GM12878 (cell line): ENCODE data around the gene ADCY2.

Experiments used
- BCL11A ChIP-seq: IDR thresholded peaks from 2 replicates; pipeline ENCODE4 v1.6.1; 2011; ENCODE audit warnings: low read depth, low read length
- BHLHE40 ChIP-seq, 2 experiments: fragments of 450-650 bp in 1 of 2; IDR thresholded peaks; 2 replicates each; pipeline ENCODE4 v1.6.1; 2011 to 2017; ENCODE audit warnings: low read depth in 2 of 2, borderline replicate concordance in 1 of 2, improper control_type of control experiment in 1 of 2, low read length in 1 of 2, mild to moderate bottlenecking in 1 of 2
- POLR2A ChIP-seq: IDR thresholded peaks from 2 replicates; pipeline ENCODE4 v1.6.1; 2011; ENCODE audit warnings: low read depth, mild to moderate bottlenecking, low read length
- POLR2AphosphoS5 ChIP-seq: IDR thresholded peaks from 2 replicates; pipeline ENCODE4 v1.6.1; 2011; ENCODE audit warnings: mild to moderate bottlenecking, low read length, inconsistent platforms
- RFX5 ChIP-seq: IDR thresholded peaks from 2 replicates; pipeline ENCODE4 v1.6.1; 2011; ENCODE audit warnings: low read depth, low read length, improper control_type of control experiment
- RUNX3 ChIP-seq: IDR thresholded peaks from 2 replicates; pipeline ENCODE4 v1.6.1; 2012; ENCODE audit warnings: low read length, inconsistent platforms
- SUZ12 ChIP-seq: fragments of 200-600 bp; sonication (generic); IDR thresholded peaks from one replicate; pipeline ENCODE4 v1.6.1; 2018; ENCODE audit warnings: antibody characterized with exemption, mild to moderate bottlenecking; ENCODE audit not compliant: unreplicated experiment
- YY1 ChIP-seq: IDR thresholded peaks from 2 replicates; pipeline ENCODE4 v1.6.1; 2011; ENCODE audit warnings: low read depth, mild to moderate bottlenecking, low read length
- ZNF217 ChIP-seq: fragments of 450-650 bp; IDR thresholded peaks from 2 replicates; pipeline ENCODE4 v1.6.1; 2017; ENCODE audit warnings: antibody characterized with exemption, mild to moderate bottlenecking
- ZNF274 ChIP-seq: IDR thresholded peaks from one replicate; pipeline ENCODE4 v1.8.0; 2011; ENCODE audit not compliant: insufficient read length, insufficient read depth
- TF ChIP-seq, protein P1 (sequence below), 3 experiments: IDR thresholded peaks in 2 of 3; conservative IDR thresholded peaks in 1 of 3; 2 replicates each; pipeline ENCODE4 v1.5.1; 2011; ENCODE audit warnings: low read depth in 3 of 3, low read length in 3 of 3, mild to moderate bottlenecking in 3 of 3, control low read depth in 2 of 3, moderate library complexity in 2 of 3, inconsistent platforms in 1 of 3, mixed read lengths in 1 of 3; ENCODE audit not compliant: control insufficient read depth in 2 of 3, insufficient read depth in 1 of 3; ENCODE audit errors: extremely low read depth in 1 of 3

DNA sequence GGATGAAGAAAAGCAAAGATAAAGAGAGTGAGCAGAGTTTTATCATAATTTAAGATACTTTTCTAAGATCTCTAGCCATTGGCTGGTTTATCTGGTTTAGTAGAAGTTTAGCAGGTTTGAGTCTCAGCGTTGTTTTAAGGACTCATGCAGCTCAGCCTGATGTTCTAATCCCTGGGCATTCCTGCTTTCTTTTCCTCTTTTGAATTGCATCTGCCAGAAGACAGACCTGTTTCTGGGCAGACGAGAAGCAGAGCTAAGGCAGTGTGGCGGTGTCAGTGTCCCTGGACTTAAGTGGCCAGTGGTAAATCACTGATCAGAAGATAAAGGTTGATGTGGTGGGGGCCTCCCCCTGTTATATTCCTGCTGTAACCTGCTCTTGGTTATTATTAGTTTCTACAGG lies 138.6 kb downstream of the ADCY2 start:
- no peak for TF ChIP-seq BCL11A
- no peak for TF ChIP-seq RFX5
- TF ChIP-seq SUZ12, result no peak
- TF ChIP-seq, protein P1, sequence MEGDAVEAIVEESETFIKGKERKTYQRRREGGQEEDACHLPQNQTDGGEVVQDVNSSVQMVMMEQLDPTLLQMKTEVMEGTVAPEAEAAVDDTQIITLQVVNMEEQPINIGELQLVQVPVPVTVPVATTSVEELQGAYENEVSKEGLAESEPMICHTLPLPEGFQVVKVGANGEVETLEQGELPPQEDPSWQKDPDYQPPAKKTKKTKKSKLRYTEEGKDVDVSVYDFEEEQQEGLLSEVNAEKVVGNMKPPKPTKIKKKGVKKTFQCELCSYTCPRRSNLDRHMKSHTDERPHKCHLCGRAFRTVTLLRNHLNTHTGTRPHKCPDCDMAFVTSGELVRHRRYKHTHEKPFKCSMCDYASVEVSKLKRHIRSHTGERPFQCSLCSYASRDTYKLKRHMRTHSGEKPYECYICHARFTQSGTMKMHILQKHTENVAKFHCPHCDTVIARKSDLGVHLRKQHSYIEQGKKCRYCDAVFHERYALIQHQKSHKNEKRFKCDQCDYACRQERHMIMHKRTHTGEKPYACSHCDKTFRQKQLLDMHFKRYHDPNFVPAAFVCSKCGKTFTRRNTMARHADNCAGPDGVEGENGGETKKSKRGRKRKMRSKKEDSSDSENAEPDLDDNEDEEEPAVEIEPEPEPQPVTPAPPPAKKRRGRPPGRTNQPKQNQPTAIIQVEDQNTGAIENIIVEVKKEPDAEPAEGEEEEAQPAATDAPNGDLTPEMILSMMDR (IDR thresholded peaks at IDR 0.05 in 2 of 3, conservative IDR thresholded peaks at IDR 0.05 in 1 of 3; ENCODE audit: control insufficient read depth in 2 of 3, extremely low read depth in 1 of 3, insufficient read depth in 1 of 3, low read depth in 3 of 3, low read length in 3 of 3), result no peak
- no peak for TF ChIP-seq POLR2AphosphoS5
- no peak for TF ChIP-seq YY1
- TF ChIP-seq ZNF217, result no peak
- no peak for TF ChIP-seq ZNF274
- no peak for TF ChIP-seq RUNX3
- TF ChIP-seq POLR2A, result no peak
- no peak for TF ChIP-seq BHLHE40 (IDR thresholded peaks at IDR 0.05; ENCODE audit: borderline replicate concordance in 1 of 2, low read depth in 2 of 2, low read length in 1 of 2)
